NCI-H1694 (cell line): ENCODE measurements around the gene SERPINB3.
"Not testable (repeated sequence)": the region's sequence is repeated elsewhere in the genome, so short reads cannot be mapped to it uniquely, and the experiment has no call there.

Source experiments
- DNase-seq: peaks from one replicate; lab custom pipeline; 2025; lab: John Stamatoyannopoulos, UW

SERPINB3 gene

GRCh38 chr18:63646936-63647335, 14.8 kb downstream of the SERPINB3 start:
- DNase-seq: no peak

- DNase-seq: not testable (repeated sequence)
Measured at GRCh38 chr18:63644694-63645093, 17.0 kb downstream of the SERPINB3 start.

- not testable (repeated sequence) for DNase-seq
Measured at GRCh38 chr18:63644142-63644541, 17.6 kb downstream of the SERPINB3 start, which contains the start of gene SERPINB4. Gene SERPINB4, minus strand, starts transcription at chr18:63644256. Its CDS starts 679 bp downstream, at chr18:63643577.

GRCh38 chr18:63642668-63643356, 18.9 kb downstream of the SERPINB3 start:
- DNase-seq: not testable (repeated sequence)

GRCh38 chr18:63641157-63641680, 20.5 kb downstream of the SERPINB3 start:
- not testable (repeated sequence) for DNase-seq

- DNase-seq: no peak
Measured at GRCh38 chr18:63637703-63638102, 24.0 kb downstream of the SERPINB3 start.

GRCh38 chr18:63627819-63628218, 33.9 kb downstream of the SERPINB3 start:
- DNase-seq: no peak

- no peak for DNase-seq
Measured at GRCh38 chr18:63626431-63626830, 35.3 kb downstream of the SERPINB3 start.

- no peak for DNase-seq
Measured at GRCh38 chr18:63624863-63625262, 36.8 kb downstream of the SERPINB3 start.

- DNase-seq: no peak
Measured at GRCh38 chr18:63619661-63620060, 42.0 kb downstream of the SERPINB3 start.

- no peak for DNase-seq
Measured at GRCh38 chr18:63617915-63618234, 43.8 kb downstream of the SERPINB3 start.

- DNase-seq: no peak
Measured at GRCh38 chr18:63617049-63617914, 44.4 kb downstream of the SERPINB3 start.

- DNase-seq: no peak
Measured at GRCh38 chr18:63613420-63613819, 48.3 kb downstream of the SERPINB3 start.

GRCh38 chr18:63606526-63606925, 55.2 kb downstream of the SERPINB3 start:
- DNase-seq: no peak
